H9 (cell line): ENCODE data around the gene EPHB6. TPM values are rescaled to one million over a fixed set of nuclear protein-coding genes. Genes with fewer than 3 reads are reported as not detected.

Experiments
- DNase-seq: peaks from one replicate; pipeline ENCODE4 v3.0.0-alpha.2; 2017
- H2AFZ ChIP-seq: one replicate; pipeline ENCODE4 v1.6.1; 2013; ENCODE audit warnings: mild to moderate bottlenecking, low read length, control low read depth, moderate library complexity
- H2AK5ac ChIP-seq: 2 replicates; pipeline ENCODE4 v1.6.1; 2013; ENCODE audit warnings: low read length, control low read depth, mixed read lengths; ENCODE audit not compliant: insufficient read length
- H2BK120ac ChIP-seq: one replicate; pipeline ENCODE4 v1.6.1; 2013; ENCODE audit warnings: low read depth, mild to moderate bottlenecking, low read length, control low read depth, inconsistent platforms; ENCODE audit not compliant: poor library complexity, severe bottlenecking
- H2BK12ac ChIP-seq: 2 replicates; pipeline ENCODE4 v1.6.1; 2013; ENCODE audit warnings: low read length, control low read depth, mixed read lengths, low read depth; ENCODE audit not compliant: insufficient read length
- H2BK15ac ChIP-seq: 2 replicates; pipeline ENCODE4 v1.6.1; 2013; ENCODE audit warnings: low read depth, low read length, control low read depth
- H2BK20ac ChIP-seq: one replicate; pipeline ENCODE4 v1.6.1; 2013; ENCODE audit warnings: low read depth, mild to moderate bottlenecking, low read length, control low read depth, inconsistent platforms; ENCODE audit not compliant: poor library complexity, severe bottlenecking
- H2BK5ac ChIP-seq: 2 replicates; pipeline ENCODE4 v1.6.1; 2013; ENCODE audit warnings: low read length, control low read depth, mixed read lengths; ENCODE audit not compliant: insufficient read length
- H3K14ac ChIP-seq: 2 replicates; pipeline ENCODE4 v1.6.1; 2013; ENCODE audit warnings: low read length, control low read depth; ENCODE audit not compliant: insufficient read depth
- H3K18ac ChIP-seq: 2 replicates; pipeline ENCODE4 v1.6.1; 2013; ENCODE audit warnings: low read depth, mild to moderate bottlenecking, mixed read lengths, low read length, control low read depth; ENCODE audit not compliant: insufficient read length
- H3K23ac ChIP-seq: 2 replicates; pipeline ENCODE4 v1.6.1; 2013; ENCODE audit warnings: low read length, control low read depth, mixed read lengths, low read depth; ENCODE audit not compliant: insufficient read length
- H3K23me2 ChIP-seq: 2 replicates; pipeline ENCODE4 v1.6.1; 2013; ENCODE audit warnings: low read depth, mild to moderate bottlenecking, mixed read lengths, low read length, control low read depth; ENCODE audit not compliant: insufficient read length, poor library complexity, severe bottlenecking
- H3K27ac ChIP-seq: 2 replicates; pipeline ENCODE4 v1.5.1; 2013; ENCODE audit warnings: low read length, control low read depth, mixed read lengths, low read depth; ENCODE audit not compliant: insufficient read length
- H3K27me3 ChIP-seq: 2 replicates; pipeline ENCODE4 v1.6.1; 2013; ENCODE audit warnings: low read length, control low read depth, inconsistent platforms; ENCODE audit not compliant: insufficient read depth
- H3K4ac ChIP-seq: 2 replicates; pipeline ENCODE4 v1.6.1; 2013; ENCODE audit warnings: low read depth, mild to moderate bottlenecking, control low read depth, inconsistent platforms, low read length, moderate library complexity
- H3K4me1 ChIP-seq: 2 replicates; pipeline ENCODE4 v1.6.1; 2013; ENCODE audit warnings: low read length, control low read depth, inconsistent platforms; ENCODE audit not compliant: insufficient read depth
- H3K4me2 ChIP-seq: 2 replicates; pipeline ENCODE4 v1.6.1; 2013; ENCODE audit warnings: low read length, control low read depth, mixed read lengths; ENCODE audit not compliant: insufficient read length, insufficient read depth
- H3K56ac ChIP-seq: 2 replicates; pipeline ENCODE4 v1.6.1; 2013; ENCODE audit warnings: low read depth, mild to moderate bottlenecking, mixed read lengths, low read length, control low read depth; ENCODE audit not compliant: insufficient read length
- H3K79me1 ChIP-seq: 2 replicates; pipeline ENCODE4 v1.6.1; 2013; ENCODE audit warnings: low read depth, mild to moderate bottlenecking, moderate library complexity, low read length, control low read depth, inconsistent platforms; ENCODE audit not compliant: insufficient read depth, poor library complexity, severe bottlenecking
- H3K79me2 ChIP-seq: 2 replicates; pipeline ENCODE4 v1.6.1; 2013; ENCODE audit warnings: low read length, control low read depth, inconsistent platforms; ENCODE audit not compliant: insufficient read depth
- H3K9ac ChIP-seq: 2 replicates; pipeline ENCODE4 v1.6.1; 2013; ENCODE audit warnings: low read length, control low read depth, mixed read lengths; ENCODE audit not compliant: insufficient read length; ENCODE audit errors: extremely low read depth
- H3K9me3 ChIP-seq: one replicate; pipeline ENCODE4 v1.6.1; 2013; ENCODE audit warnings: low read depth, low read length, inconsistent platforms; ENCODE audit not compliant: control insufficient read depth
- H3T11ph ChIP-seq: one replicate; pipeline ENCODE4 v1.6.1; 2013; ENCODE audit warnings: mild to moderate bottlenecking, low read length, control low read depth, inconsistent platforms
- H4K20me1 ChIP-seq: one replicate; pipeline ENCODE4 v1.6.1; 2013; ENCODE audit not compliant: control insufficient read depth, insufficient read length, insufficient read depth
- H4K5ac ChIP-seq: 2 replicates; pipeline ENCODE4 v1.6.1; 2013; ENCODE audit warnings: low read depth, mild to moderate bottlenecking, mixed read lengths, low read length, control low read depth; ENCODE audit not compliant: insufficient read length
- H4K8ac ChIP-seq: replicated peaks from 2 replicates; pipeline ENCODE4 v1.6.1; 2013; ENCODE audit warnings: low read length, control low read depth, mixed read lengths, low read depth; ENCODE audit not compliant: insufficient read length
- H4K91ac ChIP-seq: 2 replicates; pipeline ENCODE4 v1.6.1; 2013; ENCODE audit warnings: low read depth, mild to moderate bottlenecking, moderate library complexity, mixed read lengths, low read length, control low read depth; ENCODE audit not compliant: insufficient read length
- H3K27ac Mint-ChIP-seq, 3 experiments: 2 replicates in 2 of 3; 3 replicates in 1 of 3; pipeline ENCODE4 v1.8.0; 2020 to 2021; ENCODE audit warnings: mixed read lengths in 3 of 3, mild to moderate bottlenecking in 1 of 3, moderate library complexity in 1 of 3
- H3K27me3 Mint-ChIP-seq: 2 replicates; pipeline ENCODE4 v1.8.0; 2021; ENCODE audit warnings: low read depth, mild to moderate bottlenecking, moderate library complexity, mixed read lengths
- H3K36me3 Mint-ChIP-seq, 3 experiments: 2 replicates in 2 of 3; 3 replicates in 1 of 3; pipeline ENCODE4 v1.8.0; 2020 to 2021; ENCODE audit warnings: low read depth in 3 of 3, mixed read lengths in 3 of 3; ENCODE audit not compliant: insufficient read depth in 1 of 3
- H3K4me1 Mint-ChIP-seq, 2 experiments: 2 replicates each; pipeline ENCODE4 v1.8.0; 2020; ENCODE audit warnings: mixed read lengths in 2 of 2
- H3K4me3 Mint-ChIP-seq, 2 experiments: 2 replicates in 1 of 2; 3 replicates in 1 of 2; pipeline ENCODE4 v1.8.0; 2020 to 2021; ENCODE audit warnings: mild to moderate bottlenecking in 2 of 2, mixed read lengths in 2 of 2, moderate library complexity in 1 of 2
- H3K9me3 Mint-ChIP-seq, 2 experiments: 2 replicates in 1 of 2; 3 replicates in 1 of 2; pipeline ENCODE4 v1.8.0; 2020; ENCODE audit warnings: mild to moderate bottlenecking in 2 of 2, mixed read lengths in 2 of 2, moderate library complexity in 1 of 2
- WGBS: extraction: QIAGEN DNeasy Blood & Tissue Kit; methylation state at CpG from one replicate; pipeline ENCODE4 v1.1.7; 2013; ENCODE audit warnings: missing lambda C conversion rate, low lambda C conversion rate, mixed read lengths; ENCODE audit not compliant: insufficient read length; ENCODE audit errors: extremely low coverage; 5-methylcytosine and 5-hydroxymethylcytosine counted together
- total RNA-seq: library from RNA; stranded (reverse); gene quantifications from 2 replicates; pipeline ENCODE4 v1.2.1, GENCODE V29; 2021
- TF ChIP-seq, protein P1 (sequence below): fragments of 200-600 bp; sonication (generic); conservative IDR thresholded peaks from 3 replicates; pipeline ENCODE4 v1.8.0; 2021; ENCODE audit warnings: antibody characterized with exemption, mild to moderate bottlenecking

EPHB6 gene
- total RNA-seq, 1 experiment from 2014 or later, result 9.7 TPM

GRCh38 chr7:142869434-142869833 is 14.6 kb downstream of the EPHB6 start:
- Histone ChIP-seq H3K4me1 (no peaks in the 10 kb centered on the region; the same call in 1 of the 2 replicates), H3K14ac (no peak overlapping the region), H3K9ac (no peak overlapping the region), H4K5ac (no peak overlapping the region), H4K91ac (no peak overlapping the region), H2BK12ac (no peak overlapping the region), H3K23me2 (no peaks in the 10 kb centered on the region), H3K4me2 (no peak overlapping the region), H3T11ph (no peak overlapping the region), H2BK120ac (no peak overlapping the region), H2AFZ (no peak overlapping the region), H3K27me3 (no peaks in the 10 kb centered on the region), H3K9me3 (no peaks in the 10 kb centered on the region), H3K56ac (no peak overlapping the region), H3K23ac (no peak overlapping the region), H3K4ac (no peak overlapping the region), H3K79me2 (no peaks in the 10 kb centered on the region), H3K18ac (no peak overlapping the region), H2BK20ac (no peak overlapping the region), H4K8ac (no peak overlapping the region), H2BK5ac (no peak overlapping the region), H4K20me1 (no peaks in the 10 kb centered on the region), H3K79me1 (no peaks in the 10 kb centered on the region), H2BK15ac (no peak overlapping the region), H3K27ac (no peak overlapping the region), H2AK5ac (no peak overlapping the region)
- Mint-ChIP-seq H3K4me1 (peaks cover 5 to 16% of the 10 kb centered on the region in 2 experiments), H3K9me3 (peaks cover 0 to 3% of the 10 kb centered on the region in 2 experiments; a peak in 2 of 5 replicates), H3K27ac (no peak overlapping the region), H3K27me3 (peaks cover 3% of the 10 kb centered on the region; the same call in 1 of the 2 replicates), H3K36me3 (peaks cover 0 to 22% (median 9%) of the 10 kb centered on the region in 3 experiments; a peak in 5 of 7 replicates), H3K4me3 (no peak overlapping the region)
- TF ChIP-seq, protein P1, sequence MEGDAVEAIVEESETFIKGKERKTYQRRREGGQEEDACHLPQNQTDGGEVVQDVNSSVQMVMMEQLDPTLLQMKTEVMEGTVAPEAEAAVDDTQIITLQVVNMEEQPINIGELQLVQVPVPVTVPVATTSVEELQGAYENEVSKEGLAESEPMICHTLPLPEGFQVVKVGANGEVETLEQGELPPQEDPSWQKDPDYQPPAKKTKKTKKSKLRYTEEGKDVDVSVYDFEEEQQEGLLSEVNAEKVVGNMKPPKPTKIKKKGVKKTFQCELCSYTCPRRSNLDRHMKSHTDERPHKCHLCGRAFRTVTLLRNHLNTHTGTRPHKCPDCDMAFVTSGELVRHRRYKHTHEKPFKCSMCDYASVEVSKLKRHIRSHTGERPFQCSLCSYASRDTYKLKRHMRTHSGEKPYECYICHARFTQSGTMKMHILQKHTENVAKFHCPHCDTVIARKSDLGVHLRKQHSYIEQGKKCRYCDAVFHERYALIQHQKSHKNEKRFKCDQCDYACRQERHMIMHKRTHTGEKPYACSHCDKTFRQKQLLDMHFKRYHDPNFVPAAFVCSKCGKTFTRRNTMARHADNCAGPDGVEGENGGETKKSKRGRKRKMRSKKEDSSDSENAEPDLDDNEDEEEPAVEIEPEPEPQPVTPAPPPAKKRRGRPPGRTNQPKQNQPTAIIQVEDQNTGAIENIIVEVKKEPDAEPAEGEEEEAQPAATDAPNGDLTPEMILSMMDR, result no peak
- DNase-seq, result no peak
- WGBS, result no CpG with 5 or more reads among the region's 2 CpGs
